Stomach (tissue), 9 donors: ENCODE data around the gene TMEM141. TPM values are rescaled to one million over a fixed set of nuclear protein-coding genes. Genes with fewer than 3 reads are reported as not detected.
"Not testable (repeated sequence)": the region's sequence is repeated elsewhere in the genome, so short reads cannot be mapped to it uniquely, and the experiment has no call there.

ENCODE experiments used
- DNase-seq, 2 donors: peaks; one replicate each; pipeline versions ENCODE4 v3.0.0 to v3.0.0-alpha.2; 2013 to 2019
- H3K27ac ChIP-seq, 5 donors: fragments of 200-600 bp in 4 of 5; sonication (generic) in 4 of 5; one replicate each; pipeline ENCODE4 v1.5.1; 2013 to 2019; ENCODE audit warnings: mild to moderate bottlenecking in 1 of 5, moderate library complexity in 1 of 5
- H3K27me3 ChIP-seq, 3 donors: fragments of 200-600 bp; sonication (generic); one replicate each; pipeline ENCODE4 v1.5.1; 2017 to 2019; ENCODE audit warnings: mixed run types in 1 of 3
- H3K36me3 ChIP-seq, 4 donors: fragments of 200-600 bp; sonication (generic); 1 replicate in 3 of 4; 2 replicates in 1 of 4; pipeline ENCODE4 v1.5.1; 2016 to 2019
- H3K4me1 ChIP-seq, 4 donors: fragments of 200-600 bp; sonication (generic); one replicate each; pipeline ENCODE4 v1.5.1; 2016 to 2019
- H3K4me3 ChIP-seq, 4 donors: fragments of 200-600 bp; sonication (generic) in 3 of 4; one replicate each; pipeline ENCODE4 v1.5.1; 2016 to 2019; ENCODE audit warnings: mild to moderate bottlenecking in 1 of 4
- H3K9me3 ChIP-seq, 4 donors: fragments of 200-600 bp; sonication (generic); one replicate each; pipeline ENCODE4 v1.5.1; 2016 to 2019
- EP300 ChIP-seq: sonication (generic); formaldehyde crosslinking; IDR thresholded peaks from one replicate; pipeline ENCODE4 v1.6.1; 2017; ENCODE audit warnings: antibody characterized with exemption
- POLR2AphosphoS5 ChIP-seq, 3 donors: sonication (generic); formaldehyde crosslinking; IDR thresholded peaks; one replicate each; pipeline ENCODE4 v1.6.1; 2016; ENCODE audit warnings: antibody characterized with exemption in 3 of 3
- WGBS, 5 donors: extraction: QIAGEN DNeasy Blood & Tissue Kit in 3 of 5; methylation state at CpG; one replicate each; pipeline versions ENCODE4 v1.1.5 to v1.1.7; 2013 to 2018; 5-methylcytosine and 5-hydroxymethylcytosine counted together
- intact Hi-C: fragments of 100-400 bp; cut with DNase I; formaldehyde crosslinking; loops from one replicate; pipeline ENCODE4 v1.15.1; 2023; ENCODE audit warnings: low total_unique reads
- polyA plus RNA-seq, 3 donors: library from polyadenylated mRNA; stranded (reverse); fragments of 200-250 nt; gene quantifications; one replicate each; pipeline ENCODE4 v1.2.3, GENCODE V29; 2013
- small RNA-seq, 4 donors: library from RNA; depleted of rRNA; stranded (forward); fragments of <200 nt; gene quantifications; one replicate each; pipeline ENCODE3, GENCODE V24; 2016
- total RNA-seq, 5 donors: library from RNA; depleted of rRNA; stranded (reverse); fragments of >200 nt; gene quantifications; one replicate each; pipeline versions ENCODE4 v1.1.0 to v1.2.3, GENCODE V29; 2014 to 2016
- TF ChIP-seq, protein P1 (sequence below), 7 experiments: fragments of 450-650 bp in 4 of 7; fragments of 200-600 bp in 3 of 7; sonication (generic) in 3 of 7; IDR thresholded peaks; one replicate each; pipeline ENCODE4 v1.5.1; 2016 to 2019; ENCODE audit warnings: antibody characterized with exemption in 7 of 7, control low read depth in 2 of 7, mild to moderate bottlenecking in 1 of 7
- donor health status: healthy with polysubstance abuse.
- donor health status: Bipolar disorder and iron deficiency.
- donor health status: healthy.

TMEM141 gene
- total and polyA plus RNA-seq, 8 donors = 11.1 to 219 (median 103) TPM

- TF ChIP-seq EP300 (no peak), POLR2AphosphoS5 (IDR thresholded peaks at IDR 0.05) (no peak)
- 58 to 67% (median 62%) methylated on average over 26 to 32 of the region's 32 CpGs for WGBS, 5 donors
- H3K27me3 ChIP-seq = peaks cover 5 to 28% (median 19%) of the 10 kb centered on the region in 3 donors
- intact Hi-C loops = no loop called here
- no peak overlapping the region for H3K4me3 ChIP-seq
- H3K27ac ChIP-seq = peak overlapping the region; percentile 46 to 70 (median 58)
- peaks cover 12 to 55% (median 53%) of the 10 kb centered on the region in 4 donors for H3K36me3 ChIP-seq
- H3K9me3 ChIP-seq = no peaks in the 10 kb centered on the region
- DNase-seq = no peak
- peaks cover 37 to 53% (median 50%) of the 10 kb centered on the region in 4 donors for H3K4me1 ChIP-seq
Measured at GRCh38 chr9:136840140-136840876, 49.2 kb downstream of the TMEM141 start.

DNA sequence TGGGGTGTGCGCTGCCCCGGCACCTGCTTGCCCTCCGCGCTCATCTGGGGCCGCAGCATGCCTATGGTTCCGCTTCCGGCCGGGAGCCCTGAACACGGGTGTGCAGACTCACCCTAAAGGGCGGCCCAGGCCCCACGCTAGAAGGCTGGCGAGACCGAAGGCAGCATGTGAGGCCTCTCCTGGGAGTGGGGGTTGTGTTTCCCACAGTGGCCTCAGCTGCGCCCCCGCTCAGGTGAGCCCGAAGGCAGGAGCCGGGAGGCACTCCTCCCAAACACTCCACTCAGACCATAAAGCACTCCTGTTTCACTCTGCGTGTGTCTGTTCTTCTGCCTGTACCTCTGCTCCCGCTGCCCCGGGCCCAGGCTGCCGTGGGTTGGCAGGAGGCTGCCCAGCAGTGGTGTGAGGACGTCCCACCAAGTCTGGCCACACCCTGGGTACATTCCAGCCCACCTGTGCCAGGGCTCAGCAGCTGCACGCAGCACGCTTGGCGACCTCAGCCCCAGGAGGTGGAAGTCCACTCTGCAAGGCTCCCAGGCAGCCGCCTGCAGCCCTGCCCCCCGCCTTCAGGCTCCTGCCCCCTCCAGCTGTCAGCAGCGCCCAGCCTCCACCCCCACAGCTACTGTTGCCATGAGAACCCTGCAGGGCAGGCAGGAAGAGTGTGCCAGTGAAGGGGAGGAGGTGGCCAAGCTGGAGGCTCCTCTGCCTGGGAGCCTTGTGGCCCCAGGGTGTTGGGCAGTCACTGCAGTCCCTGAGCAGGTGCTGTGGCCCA, 49.9 kb downstream of the TMEM141 start:
- Histone ChIP-seq H3K4me1 (peaks cover 40 to 59% (median 58%) of the 10 kb centered on the region in 4 donors), H3K36me3 (peaks cover 12 to 48% (median 45%) of the 10 kb centered on the region in 4 donors), H3K27ac (peak overlapping the region; percentile 46 to 70 (median 58)), H3K27me3 (peaks cover 12 to 36% (median 27%) of the 10 kb centered on the region in 3 donors), H3K4me3 (no peak overlapping the region), H3K9me3 (no peaks in the 10 kb centered on the region)
- 42 to 57% (median 52%) methylated on average over 17 to 28 of the region's 28 CpGs for WGBS, 5 donors
- intact Hi-C loops = no loop called here
- TF ChIP-seq EP300 (no peak), POLR2AphosphoS5 (IDR thresholded peaks at IDR 0.05) (peak in 1 of 3 donors; percentile 27)
- TF ChIP-seq, protein P1, sequence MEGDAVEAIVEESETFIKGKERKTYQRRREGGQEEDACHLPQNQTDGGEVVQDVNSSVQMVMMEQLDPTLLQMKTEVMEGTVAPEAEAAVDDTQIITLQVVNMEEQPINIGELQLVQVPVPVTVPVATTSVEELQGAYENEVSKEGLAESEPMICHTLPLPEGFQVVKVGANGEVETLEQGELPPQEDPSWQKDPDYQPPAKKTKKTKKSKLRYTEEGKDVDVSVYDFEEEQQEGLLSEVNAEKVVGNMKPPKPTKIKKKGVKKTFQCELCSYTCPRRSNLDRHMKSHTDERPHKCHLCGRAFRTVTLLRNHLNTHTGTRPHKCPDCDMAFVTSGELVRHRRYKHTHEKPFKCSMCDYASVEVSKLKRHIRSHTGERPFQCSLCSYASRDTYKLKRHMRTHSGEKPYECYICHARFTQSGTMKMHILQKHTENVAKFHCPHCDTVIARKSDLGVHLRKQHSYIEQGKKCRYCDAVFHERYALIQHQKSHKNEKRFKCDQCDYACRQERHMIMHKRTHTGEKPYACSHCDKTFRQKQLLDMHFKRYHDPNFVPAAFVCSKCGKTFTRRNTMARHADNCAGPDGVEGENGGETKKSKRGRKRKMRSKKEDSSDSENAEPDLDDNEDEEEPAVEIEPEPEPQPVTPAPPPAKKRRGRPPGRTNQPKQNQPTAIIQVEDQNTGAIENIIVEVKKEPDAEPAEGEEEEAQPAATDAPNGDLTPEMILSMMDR (IDR thresholded peaks at IDR 0.05) = no peak
- peak; percentile 86 to 91 for DNase-seq

DNA sequence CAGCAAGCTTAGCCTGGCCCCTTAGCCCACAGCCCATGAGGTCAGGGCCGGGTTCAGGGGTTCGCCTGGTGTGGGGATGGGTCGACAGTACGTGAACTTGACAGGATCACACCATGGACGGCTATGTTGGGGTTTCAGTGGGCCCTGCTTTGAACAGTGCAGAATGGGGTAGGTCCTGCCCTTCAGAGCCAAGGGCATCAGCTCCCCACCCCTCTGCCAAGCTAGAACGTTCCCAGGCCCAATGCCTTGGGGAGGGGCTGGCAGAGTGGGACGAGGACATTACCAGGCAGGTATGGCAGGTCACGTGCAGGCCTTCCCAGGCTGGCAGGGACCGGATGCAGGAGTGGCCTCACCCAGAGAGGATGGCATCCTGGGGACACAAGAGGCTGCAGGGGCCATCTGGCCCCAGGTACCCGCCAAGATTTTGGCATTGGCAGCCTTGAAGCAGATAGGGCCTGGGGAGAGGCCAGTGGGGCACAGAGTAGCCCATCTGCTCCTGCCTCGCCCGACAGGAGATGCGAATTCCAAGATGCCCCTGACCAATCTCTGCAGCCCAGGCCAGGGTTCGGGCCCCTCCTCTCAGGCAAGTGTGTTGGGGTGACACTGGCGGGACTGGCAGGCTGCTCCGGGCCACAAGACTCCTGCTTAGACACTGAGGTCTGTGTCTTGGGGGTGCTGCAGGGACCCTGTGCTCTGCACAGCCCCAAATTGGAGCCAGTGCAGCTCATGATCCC, 50.7 kb downstream of the TMEM141 start:
- DNase-seq, H3K9me3 ChIP-seq, intact Hi-C loops: not testable (repeated sequence)
- H3K27me3 ChIP-seq = peaks cover 12 to 43% (median 34%) of the 10 kb centered on the region in 3 donors
- H3K4me1 ChIP-seq = peaks cover 47 to 66% (median 64%) of the 10 kb centered on the region in 4 donors
- WGBS, 5 donors = 36 to 53% (median 41%) methylated on average over 8 to 16 of the region's 16 CpGs
- peak overlapping the region; percentile 46 to 70 (median 58) for H3K27ac ChIP-seq
- H3K36me3 ChIP-seq = peaks cover 12 to 40% (median 38%) of the 10 kb centered on the region in 4 donors
- peak overlapping the region; percentile 42 to 55 (median 46) for H3K4me3 ChIP-seq

DNA sequence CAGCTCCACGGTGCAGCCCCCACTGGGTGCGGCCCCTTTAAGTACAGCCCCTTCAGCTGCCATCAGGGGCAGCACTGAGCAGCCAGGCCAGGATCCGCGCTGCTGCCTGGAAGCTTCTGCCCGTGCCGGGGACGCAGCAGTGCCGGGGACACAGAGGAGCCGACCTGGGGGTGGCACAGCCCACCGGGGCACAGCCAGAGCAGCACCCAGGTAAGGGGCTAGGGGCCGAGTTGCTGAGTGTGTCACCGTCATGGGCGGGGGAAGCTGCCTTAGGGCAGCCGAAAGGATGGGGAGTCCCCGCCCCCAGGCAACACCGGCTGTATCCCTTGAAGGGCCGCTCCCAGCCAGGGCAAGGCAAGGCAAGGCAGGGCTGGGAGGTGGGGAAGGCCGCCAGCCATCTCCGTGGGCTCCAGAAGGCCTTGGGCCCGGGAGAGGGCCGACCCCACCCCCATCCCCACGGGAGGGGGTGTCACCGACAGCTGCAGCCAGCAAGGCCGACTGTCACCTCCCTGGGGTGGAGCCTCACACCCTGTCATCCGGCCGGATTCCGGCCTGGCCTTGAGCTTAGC, 51.3 kb downstream of the TMEM141 start, which contains the start of gene AJM1:
Gene AJM1 (plus strand): TSS at position 99 of the 569 bp plus-strand sequence. CDS start 1,937 bp downstream, outside the sequence.
- H3K4me1 ChIP-seq = peaks cover 54 to 72% (median 70%) of the 10 kb centered on the region in 4 donors
- H3K4me3 ChIP-seq = peak within 1 kb of the TSS; percentile 42 to 55 (median 46)
- H3K36me3 ChIP-seq = peaks cover 12 to 34% (median 31%) of the 10 kb centered on the region in 4 donors
- DNase-seq = peak; percentile 78 to 93
- peak within 1 kb of the TSS; percentile 46 to 70 (median 58) for H3K27ac ChIP-seq
- H3K27me3 ChIP-seq = peaks cover 12 to 50% (median 41%) of the 10 kb centered on the region in 3 donors
- 0 to 3% (median 2%) methylated on average over 10 to 27 of the region's 27 CpGs for WGBS, 5 donors
- intact Hi-C loops, H3K9me3 ChIP-seq: not testable (repeated sequence)
- peak in 1 of 3 donors; percentile 59 for TF ChIP-seq POLR2AphosphoS5 (IDR thresholded peaks at IDR 0.05)
- TF ChIP-seq, protein P1 (IDR thresholded peaks at IDR 0.05) = peak in 5 of 7 experiments; percentile 62 to 89 (median 84)

Small RNA genes lying within 50 kb of the gene (small RNA-seq; reads per million reads assigned to genes)
- gene AL355987.2 = 0 reads per million in 4 donors
- 0 reads per million in 4 donors for gene ATP6V1G1P3
- 0 reads per million in 4 donors for gene MIR4292
- 0 reads per million in 4 donors for gene MIR6722

Other genes starting within 250 kb of the TMEM141 start
- gene NOTCH1, start 245.3 kb upstream of the TMEM141 start, total RNA-seq = 100 to 1,000 TPM in 1 of 5 donors, 10 to 100 TPM in 4; 18.4 to 338 (median 62.5) TPM
- gene NOTCH1, start 245.3 kb upstream of the TMEM141 start, polyA plus RNA-seq = 1 to 10 TPM; 1.4 to 7.9 (median 2.3) TPM
- gene EGFL7, start 128.4 kb upstream of the TMEM141 start, total RNA-seq = 1,000 to 10,000 TPM in 1 of 5 donors, 10 to 100 TPM in 4; 20.9 to 1,085 (median 42.0) TPM
- 100 to 1,000 TPM in 1 of 3 donors, 10 to 100 TPM in 2; 44.8 to 113 (median 79.2) TPM for gene EGFL7, start 128.4 kb upstream of the TMEM141 start, polyA plus RNA-seq
- gene AGPAT2, start 103.9 kb upstream of the TMEM141 start, total RNA-seq = 100 to 1,000 TPM in 2 of 5 donors, 10 to 100 TPM in 3; 49.6 to 135 (median 68.8) TPM
- gene AGPAT2, start 103.9 kb upstream of the TMEM141 start, polyA plus RNA-seq = 10 to 100 TPM; 32.7 to 88.7 (median 75.1) TPM
- 10 to 100 TPM in 1 of 5 donors, 1 to 10 TPM in 2, under 1 TPM in 1, not detected in 1; 0.45 to 10.4 (median 5.8) TPM for gene DIPK1B, start 78.8 kb upstream of the TMEM141 start, total RNA-seq
- gene DIPK1B, start 78.8 kb upstream of the TMEM141 start, polyA plus RNA-seq = 1 to 10 TPM; 1.6 to 4.7 (median 4.0) TPM
- 10 to 100 TPM in 1 of 5 donors, 1 to 10 TPM in 3, under 1 TPM in 1; 0.58 to 25.5 (median 4.9) TPM for gene LCN10, start 48.4 kb upstream of the TMEM141 start, total RNA-seq
- gene LCN10, start 48.4 kb upstream of the TMEM141 start, polyA plus RNA-seq = 10 to 100 TPM in 2 of 3 donors, 1 to 10 TPM in 1; 7.7 to 18.4 (median 10.2) TPM
- gene LCN6, start 42.8 kb upstream of the TMEM141 start, total RNA-seq = 10 to 100 TPM in 2 of 5 donors, 1 to 10 TPM in 1, not detected in 2; 7.0 to 31.2 (median 12.5) TPM
- gene LCN6, start 42.8 kb upstream of the TMEM141 start, polyA plus RNA-seq = 10 to 100 TPM; 18.8 to 23.2 (median 19.5) TPM
- not detected for gene LCN8, start 33.1 kb upstream of the TMEM141 start, total RNA-seq
- not detected for gene LCN8, start 33.1 kb upstream of the TMEM141 start, polyA plus RNA-seq
- not detected for gene LCN15, start 26.8 kb upstream of the TMEM141 start, total RNA-seq
- not detected for gene LCN15, start 26.8 kb upstream of the TMEM141 start, polyA plus RNA-seq
- 10 to 100 TPM in 1 of 5 donors, 1 to 10 TPM in 4; 1.2 to 53.0 (median 6.2) TPM for gene CCDC183, start 5.0 kb downstream of the TMEM141 start, total RNA-seq
- gene CCDC183, start 5.0 kb downstream of the TMEM141 start, polyA plus RNA-seq = 1 to 10 TPM; 1.9 to 5.8 (median 3.5) TPM
- 100 to 1,000 TPM in 1 of 5 donors, 10 to 100 TPM in 4; 47.4 to 615 (median 65.1) TPM for gene RABL6, start 16.6 kb downstream of the TMEM141 start, total RNA-seq
- 10 to 100 TPM; 54.2 to 82.1 (median 56.0) TPM for gene RABL6, start 16.6 kb downstream of the TMEM141 start, polyA plus RNA-seq
- 10 to 100 TPM in 2 of 5 donors, 1 to 10 TPM in 3; 1.4 to 37.4 (median 9.3) TPM for gene AJM1, start 51.1 kb downstream of the TMEM141 start, total RNA-seq
- gene AJM1, start 51.1 kb downstream of the TMEM141 start, polyA plus RNA-seq = 1 to 10 TPM in 2 of 3 donors, under 1 TPM in 1; 0.46 to 3.3 (median 1.5) TPM
- 10 to 100 TPM; 31.5 to 45.5 (median 38.8) TPM for gene PHPT1, start 58.1 kb downstream of the TMEM141 start, total RNA-seq
- gene PHPT1, start 58.1 kb downstream of the TMEM141 start, polyA plus RNA-seq = 100 to 1,000 TPM; 151 to 168 (median 156) TPM
- gene MAMDC4, start 61.0 kb downstream of the TMEM141 start, total RNA-seq = 100 to 1,000 TPM in 1 of 5 donors, 1 to 10 TPM in 4; 1.8 to 317 (median 5.8) TPM
- gene MAMDC4, start 61.0 kb downstream of the TMEM141 start, polyA plus RNA-seq = 10 to 100 TPM in 1 of 3 donors, 1 to 10 TPM in 2; 1.1 to 11.2 (median 3.1) TPM
- 100 to 1,000 TPM; 132 to 229 (median 208) TPM for gene EDF1, start 75.0 kb downstream of the TMEM141 start, total RNA-seq
- gene EDF1, start 75.0 kb downstream of the TMEM141 start, polyA plus RNA-seq = 100 to 1,000 TPM; 572 to 798 (median 789) TPM
- gene TRAF2, start 95.2 kb downstream of the TMEM141 start, total RNA-seq = 100 to 1,000 TPM in 1 of 5 donors, 10 to 100 TPM in 2, 1 to 10 TPM in 2; 5.5 to 248 (median 12.8) TPM
- 10 to 100 TPM; 10.0 to 12.1 (median 11.3) TPM for gene TRAF2, start 95.2 kb downstream of the TMEM141 start, polyA plus RNA-seq
- gene FBXW5, start 153.4 kb downstream of the TMEM141 start, total RNA-seq = 100 to 1,000 TPM in 4 of 5 donors, 10 to 100 TPM in 1; 47.7 to 435 (median 174) TPM
- gene FBXW5, start 153.4 kb downstream of the TMEM141 start, polyA plus RNA-seq = 100 to 1,000 TPM in 2 of 3 donors, 10 to 100 TPM in 1; 91.0 to 109 (median 102) TPM
- not detected for gene C8G, start 153.9 kb downstream of the TMEM141 start, total RNA-seq
- gene C8G, start 153.9 kb downstream of the TMEM141 start, polyA plus RNA-seq = 1 to 10 TPM in 2 of 3 donors, not detected in 1; 2.3 to 5.5 TPM
- gene LCN12, start 160.9 kb downstream of the TMEM141 start, total RNA-seq = 1 to 10 TPM in 1 of 5 donors, under 1 TPM in 1, not detected in 3; 0.73 to 2.2 TPM
- 1 to 10 TPM; 2.3 to 6.3 (median 3.1) TPM for gene LCN12, start 160.9 kb downstream of the TMEM141 start, polyA plus RNA-seq
- 10 to 100 TPM in 4 of 5 donors, 1 to 10 TPM in 1; 2.3 to 34.9 (median 30.4) TPM for gene PTGDS, start 186.2 kb downstream of the TMEM141 start, total RNA-seq
- gene PTGDS, start 186.2 kb downstream of the TMEM141 start, polyA plus RNA-seq = 10 to 100 TPM; 18.6 to 64.4 (median 37.3) TPM
- not detected for gene LCNL1, start 191.6 kb downstream of the TMEM141 start, total RNA-seq
- gene LCNL1, start 191.6 kb downstream of the TMEM141 start, polyA plus RNA-seq = under 1 TPM in 2 of 3 donors, not detected in 1; 0.19 to 0.25 TPM
- 10 to 100 TPM; 11.9 to 93.6 (median 45.2) TPM for gene PAXX, start 201.1 kb downstream of the TMEM141 start, total RNA-seq
- 100 to 1,000 TPM; 158 to 206 (median 178) TPM for gene PAXX, start 201.1 kb downstream of the TMEM141 start, polyA plus RNA-seq
- gene CLIC3, start 205.2 kb downstream of the TMEM141 start, total RNA-seq = 1 to 10 TPM in 1 of 5 donors, not detected in 4; 3.3 TPM
- gene CLIC3, start 205.2 kb downstream of the TMEM141 start, polyA plus RNA-seq = 10 to 100 TPM in 2 of 3 donors, 1 to 10 TPM in 1; 4.3 to 70.9 (median 15.2) TPM
- 100 to 1,000 TPM in 1 of 5 donors, 10 to 100 TPM in 3, 1 to 10 TPM in 1; 7.3 to 385 (median 72.8) TPM for gene ABCA2, start 236.9 kb downstream of the TMEM141 start, total RNA-seq
- gene ABCA2, start 236.9 kb downstream of the TMEM141 start, polyA plus RNA-seq = 10 to 100 TPM in 2 of 3 donors, 1 to 10 TPM in 1; 9.3 to 25.5 (median 24.4) TPM
- gene FUT7, start 240.7 kb downstream of the TMEM141 start, total RNA-seq = 1 to 10 TPM in 1 of 5 donors, under 1 TPM in 1, not detected in 3; 0.37 to 3.9 TPM
- under 1 TPM in 2 of 3 donors, not detected in 1; 0.23 to 0.50 TPM for gene FUT7, start 240.7 kb downstream of the TMEM141 start, polyA plus RNA-seq